ENCODE results near the gene FOXO3.
A peak's percentile ranks its signal among the peaks of the same experiment; 100 is the strongest.

The FOXO3 gene

DNA sequence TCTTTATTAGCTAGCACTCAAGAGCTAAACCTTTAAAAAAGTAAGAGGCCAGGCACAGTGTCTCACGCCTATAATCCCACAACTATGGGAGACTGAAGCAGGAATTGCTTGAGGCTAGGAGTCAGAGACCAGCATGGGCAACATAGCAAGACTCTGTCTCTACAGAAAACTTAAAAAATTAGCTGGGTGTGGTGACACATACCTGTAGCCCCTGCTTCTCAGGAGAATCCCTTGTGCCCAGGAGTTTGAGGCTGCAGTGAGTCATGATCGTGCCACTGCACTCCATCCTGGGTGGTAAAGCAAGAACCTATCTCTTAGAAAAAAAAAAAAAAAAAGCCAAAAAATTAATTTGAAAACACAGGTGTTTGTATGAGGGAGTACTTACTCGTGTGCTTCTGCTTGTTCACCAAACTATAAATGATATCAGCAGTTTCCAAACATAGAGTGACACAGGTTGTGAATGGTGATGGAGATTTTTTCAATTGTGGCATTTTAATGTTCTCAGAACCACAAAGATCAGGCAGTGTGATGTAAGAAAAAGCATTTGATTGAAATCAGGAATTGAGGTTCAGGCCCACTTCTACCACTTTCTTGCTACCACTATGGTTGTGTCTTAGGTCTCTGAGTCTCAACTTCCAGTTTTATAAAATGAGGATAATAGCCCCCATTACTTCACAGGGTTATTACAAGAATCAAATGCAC lies 104.9 kb downstream of the FOXO3 start:
- TF ChIP-seq, protein P1, sequence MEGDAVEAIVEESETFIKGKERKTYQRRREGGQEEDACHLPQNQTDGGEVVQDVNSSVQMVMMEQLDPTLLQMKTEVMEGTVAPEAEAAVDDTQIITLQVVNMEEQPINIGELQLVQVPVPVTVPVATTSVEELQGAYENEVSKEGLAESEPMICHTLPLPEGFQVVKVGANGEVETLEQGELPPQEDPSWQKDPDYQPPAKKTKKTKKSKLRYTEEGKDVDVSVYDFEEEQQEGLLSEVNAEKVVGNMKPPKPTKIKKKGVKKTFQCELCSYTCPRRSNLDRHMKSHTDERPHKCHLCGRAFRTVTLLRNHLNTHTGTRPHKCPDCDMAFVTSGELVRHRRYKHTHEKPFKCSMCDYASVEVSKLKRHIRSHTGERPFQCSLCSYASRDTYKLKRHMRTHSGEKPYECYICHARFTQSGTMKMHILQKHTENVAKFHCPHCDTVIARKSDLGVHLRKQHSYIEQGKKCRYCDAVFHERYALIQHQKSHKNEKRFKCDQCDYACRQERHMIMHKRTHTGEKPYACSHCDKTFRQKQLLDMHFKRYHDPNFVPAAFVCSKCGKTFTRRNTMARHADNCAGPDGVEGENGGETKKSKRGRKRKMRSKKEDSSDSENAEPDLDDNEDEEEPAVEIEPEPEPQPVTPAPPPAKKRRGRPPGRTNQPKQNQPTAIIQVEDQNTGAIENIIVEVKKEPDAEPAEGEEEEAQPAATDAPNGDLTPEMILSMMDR (conservative IDR thresholded peaks at IDR 0.05; ENCODE audit: low read depth), result no peak
- ChIA-PET CTCF (interaction anchor here (0.6 to 1.0 kb wide), 2 partner anchors 81 to 407 kb away, joined by 3 read pairs; no protein-coding TSS in a partner anchor), POLR2A (ENCODE audit: low non-redundant PET) (no interaction called here)
- no peak overlapping the region for H3K27ac ChIP-seq
- no peak for DNase-seq (ENCODE audit: low spot score)

DNA sequence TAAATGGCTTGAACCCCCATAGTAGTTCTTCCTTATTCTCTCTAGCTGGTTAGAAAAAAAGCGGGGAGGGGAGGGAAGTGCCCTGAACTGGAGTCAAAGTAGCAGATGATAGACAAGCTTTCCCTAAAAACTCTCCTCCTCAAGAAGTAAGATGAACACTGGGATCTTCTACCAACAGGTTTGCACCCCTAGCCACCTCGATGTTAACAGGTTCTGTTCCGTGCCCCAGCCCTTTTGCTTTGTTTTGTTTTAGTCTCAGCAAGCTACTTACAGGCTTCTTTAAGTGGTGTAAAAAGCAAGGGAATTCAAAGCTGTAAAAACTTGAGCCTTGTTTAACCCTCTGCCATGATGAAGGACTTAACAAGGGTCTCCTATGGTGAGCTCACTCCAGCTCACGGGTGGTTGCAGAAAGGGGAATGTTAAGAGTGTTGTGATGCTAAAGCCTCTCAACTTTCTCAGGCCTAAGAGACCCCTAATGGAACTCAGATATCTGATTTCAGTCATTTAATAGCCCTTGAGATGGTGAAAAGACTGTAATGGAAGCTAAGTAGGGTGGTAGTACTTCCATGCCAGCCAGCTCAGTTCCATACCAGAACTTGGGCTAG lies 106.0 kb downstream of the FOXO3 start:
- CTCF ChIA-PET, result interaction anchor here (0.5 to 0.7 kb wide), 2 partner anchors 36 to 125 kb away, joined by 3 read pairs; no protein-coding TSS in a partner anchor
- no peak for DNase-seq (ENCODE audit: low spot score)
- POLR2A ChIA-PET (ENCODE audit: low non-redundant PET), result no interaction called here
- 0 out of 2 replicates have a peak overlapping the region, but pooled peaks have one; percentile 13 for H3K27ac ChIP-seq
- TF ChIP-seq, protein P1 (conservative IDR thresholded peaks at IDR 0.05; ENCODE audit: low read depth), result no peak

DNA sequence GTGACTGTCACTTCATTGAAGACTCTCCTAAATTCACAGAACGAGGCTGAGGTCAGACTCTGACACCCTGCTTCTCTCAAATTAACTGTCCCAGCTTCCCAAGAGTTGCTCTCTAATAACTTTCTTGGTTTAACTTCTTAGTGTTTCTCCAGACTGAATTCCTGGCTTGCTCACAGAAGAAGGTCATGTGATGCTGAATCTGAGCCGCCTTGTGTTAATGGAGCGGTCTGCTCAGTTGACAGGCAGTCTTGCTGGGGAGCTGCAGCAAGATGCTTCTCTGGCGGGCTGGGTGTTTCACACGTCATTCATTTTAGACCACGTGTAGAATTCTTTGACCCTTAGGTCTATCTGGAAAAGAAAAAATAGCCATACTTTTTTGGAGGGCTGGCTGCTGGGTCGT lies 107.3 kb downstream of the FOXO3 start:
- DNase-seq (ENCODE audit: low spot score), result no peak

DNA sequence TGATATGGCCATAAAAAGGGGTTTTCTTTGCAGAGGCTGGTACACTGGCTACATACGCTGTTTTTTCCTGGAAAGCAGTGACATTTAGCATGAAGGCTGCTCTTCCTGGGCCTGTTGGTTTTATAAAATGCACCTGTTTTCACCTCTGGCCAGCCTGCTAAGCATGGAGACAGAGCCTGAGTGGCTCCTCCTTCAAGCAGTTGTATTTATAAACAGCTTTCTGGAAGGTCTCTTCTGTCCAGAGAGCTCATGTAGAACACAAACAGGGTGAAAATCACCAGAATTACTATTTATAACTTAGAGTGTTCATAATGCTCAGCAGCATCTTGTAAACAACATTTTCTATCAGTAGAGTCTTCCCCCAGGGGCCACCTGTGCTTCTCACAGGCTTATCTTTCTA lies 109.0 kb downstream of the FOXO3 start:
- no peak for DNase-seq (ENCODE audit: low spot score)
- ChIA-PET CTCF (no interaction called here), POLR2A (ENCODE audit: low non-redundant PET) (no interaction called here)
- H3K27ac ChIP-seq, result no peak overlapping the region
- TF ChIP-seq, protein P1 (conservative IDR thresholded peaks at IDR 0.05; ENCODE audit: low read depth), result no peak

More for the DNA sequence above, 107.3 kb downstream of the FOXO3 start:
- CTCF ChIA-PET, result no interaction called here
- H3K27ac ChIP-seq, result peak overlapping the region; percentile 20; the same call in 1 of the 2 replicates
- POLR2A ChIA-PET (ENCODE audit: low non-redundant PET), result interaction anchor here (0.6 kb wide), 1 partner anchor 52 kb away, joined by 10 read pairs; no protein-coding TSS in a partner anchor
- TF ChIP-seq, protein P1 (conservative IDR thresholded peaks at IDR 0.05; ENCODE audit: low read depth), result no peak

DNA sequence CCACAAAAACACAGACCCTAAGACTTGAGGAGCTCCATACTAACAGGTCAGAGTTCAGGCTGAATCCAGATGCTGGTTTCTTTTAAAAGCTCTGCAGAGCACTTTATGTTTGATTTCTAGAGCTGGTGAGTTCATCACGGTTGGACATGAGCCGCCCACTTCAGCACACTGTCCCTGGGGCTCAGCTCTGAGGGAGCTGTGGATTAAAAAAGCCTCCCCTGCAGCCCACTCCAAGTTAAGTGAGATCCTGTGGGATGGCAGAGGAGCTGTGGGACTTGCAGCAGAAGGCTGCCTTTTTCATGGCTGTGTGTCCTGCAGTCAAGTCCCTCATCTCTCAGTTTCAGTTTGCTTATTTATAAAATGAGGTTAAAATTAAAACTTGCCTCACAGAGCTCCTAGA lies 110.5 kb downstream of the FOXO3 start:
- H3K27ac ChIP-seq, result peak overlapping the region; percentile 33
- POLR2A ChIA-PET (ENCODE audit: low non-redundant PET), result no interaction called here
- TF ChIP-seq, protein P1 (conservative IDR thresholded peaks at IDR 0.05; ENCODE audit: low read depth), result no peak
- CTCF ChIA-PET, result interaction anchor here (0.6 kb wide), 1 partner anchor 54 kb away, joined by 3 read pairs; no protein-coding TSS in a partner anchor
- no peak for DNase-seq (ENCODE audit: low spot score)

DNA sequence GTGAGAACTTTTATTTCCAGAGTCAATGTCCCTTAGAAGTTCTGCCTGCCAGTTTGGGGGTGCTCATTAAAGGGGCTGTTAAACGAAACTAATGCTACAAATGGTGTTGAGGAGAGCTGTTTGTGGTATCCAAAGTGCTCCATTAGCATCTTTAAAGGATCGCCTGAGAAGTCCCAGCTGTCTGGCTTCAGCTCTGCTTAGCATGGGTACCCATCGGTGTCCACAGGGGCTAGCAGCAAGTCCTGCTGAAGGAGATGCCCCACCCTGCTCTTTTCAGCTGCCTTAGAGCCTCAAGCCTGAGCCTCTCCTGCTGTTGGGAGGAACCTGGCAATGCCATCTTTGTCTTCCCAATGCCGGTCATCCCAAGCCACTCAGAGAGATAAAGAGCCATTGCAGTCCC lies 111.1 kb downstream of the FOXO3 start:
- ChIA-PET POLR2A (ENCODE audit: low non-redundant PET) (no interaction called here), CTCF (interaction anchor here (0.6 kb wide), 1 partner anchor 54 kb away, joined by 3 read pairs; no protein-coding TSS in a partner anchor)
- peak overlapping the region; percentile 32; the same call in 1 of the 2 replicates for H3K27ac ChIP-seq
- no peak for DNase-seq (ENCODE audit: low spot score)
- TF ChIP-seq, protein P1 (conservative IDR thresholded peaks at IDR 0.05; ENCODE audit: low read depth), result no peak
